Measurements from ENCODE around the gene KDM6A.

GRCh38 chrX:44997282-44997812, 124.4 kb downstream of the KDM6A start:
- TF ChIP-seq ZNF274 (IDR thresholded peaks at IDR 0.05; ENCODE audit: low read depth, low read length) (no peak), POLR2AphosphoS5 (IDR thresholded peaks at IDR 0.05; ENCODE audit: low read depth, low read length) (no peak), POLR2A (IDR thresholded peaks at IDR 0.05; ENCODE audit: borderline replicate concordance, extremely low read depth, insufficient read depth, insufficient read length) (no peak), SRF (IDR thresholded peaks at IDR 0.05; ENCODE audit: low read depth) (no peak), ATF3 (IDR thresholded peaks at IDR 0.05) (no peak)

Data from HCT116 (cell line).